Osteocyte (in vitro differentiated cells): Measurements from ENCODE around the gene DHDH. TPM values are rescaled to one million over a fixed set of nuclear protein-coding genes. Genes with fewer than 3 reads are reported as not detected.

Experiments used
- DNase-seq: peaks from one replicate; pipeline ENCODE4 v3.0.0; 2021; ENCODE audit warnings: mixed read lengths; ENCODE audit not compliant: unreplicated experiment; ENCODE audit errors: extremely low spot score
- H3K27ac Mint-ChIP-seq: one replicate; pipeline ENCODE4 v1.8.0; 2021; ENCODE audit warnings: mild to moderate bottlenecking, mixed read lengths; ENCODE audit not compliant: unreplicated experiment
- H3K27me3 Mint-ChIP-seq: one replicate; pipeline ENCODE4 v1.8.0; 2021; ENCODE audit warnings: mixed read lengths; ENCODE audit not compliant: unreplicated experiment
- H3K36me3 Mint-ChIP-seq: one replicate; pipeline ENCODE4 v1.8.0; 2021; ENCODE audit warnings: mixed read lengths; ENCODE audit not compliant: unreplicated experiment
- H3K4me1 Mint-ChIP-seq: one replicate; pipeline ENCODE4 v1.8.0; 2021; ENCODE audit warnings: mixed read lengths; ENCODE audit not compliant: unreplicated experiment
- H3K4me3 Mint-ChIP-seq: one replicate; pipeline ENCODE4 v1.8.0; 2021; ENCODE audit warnings: mild to moderate bottlenecking, moderate library complexity, mixed read lengths; ENCODE audit not compliant: unreplicated experiment
- H3K9me3 Mint-ChIP-seq: one replicate; pipeline ENCODE4 v1.8.0; 2021; ENCODE audit warnings: mixed read lengths; ENCODE audit not compliant: unreplicated experiment
- total RNA-seq: library from RNA; stranded (reverse); gene quantifications from 2 replicates; pipeline ENCODE4 v1.2.1, GENCODE V29; 2021
- TF ChIP-seq, protein P1 (sequence below): fragments of 200-600 bp; sonication (generic); IDR thresholded peaks from 2 replicates; pipeline ENCODE4 v1.5.0; 2021; ENCODE audit warnings: antibody characterized with exemption, mild to moderate bottlenecking, moderate library complexity

DHDH gene
- total RNA-seq, 1 donor from 2014 or later, result 0.67 TPM

DNA sequence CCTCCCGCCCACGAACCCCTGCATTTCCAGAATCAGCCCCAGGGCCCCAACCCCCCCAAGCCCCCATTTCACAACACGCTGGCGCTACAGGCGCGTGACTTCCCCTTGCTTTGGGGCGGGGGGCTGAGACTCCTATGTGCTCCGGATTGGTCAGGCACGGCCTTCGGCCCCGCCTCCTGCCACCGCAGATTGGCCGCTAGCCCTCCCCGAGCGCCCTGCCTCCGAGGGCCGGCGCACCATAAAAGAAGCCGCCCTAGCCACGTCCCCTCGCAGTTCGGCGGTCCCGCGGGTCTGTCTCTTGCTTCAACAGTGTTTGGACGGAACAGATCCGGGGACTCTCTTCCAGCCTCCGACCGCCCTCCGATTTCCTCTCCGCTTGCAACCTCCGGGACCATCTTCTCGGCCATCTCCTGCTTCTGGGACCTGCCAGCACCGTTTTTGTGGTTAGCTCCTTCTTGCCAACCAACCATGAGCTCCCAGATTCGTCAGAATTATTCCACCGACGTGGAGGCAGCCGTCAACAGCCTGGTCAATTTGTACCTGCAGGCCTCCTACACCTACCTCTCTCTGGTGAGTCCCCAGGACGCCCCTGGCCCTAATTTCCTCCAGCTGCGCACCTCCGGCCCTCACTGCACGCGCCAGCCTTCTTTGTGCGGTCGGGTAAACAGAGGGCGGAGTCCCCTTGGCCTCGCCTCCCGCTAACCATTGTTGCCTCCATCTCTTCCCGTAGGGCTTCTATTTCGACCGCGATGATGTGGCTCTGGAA is 31.7 kb downstream of the DHDH start, which contains the start of gene FTL:
TSS of gene FTL (plus strand) at position 270 of the 766 bp plus-strand sequence. CDS start at position 469, 199 bp downstream.
- DNase-seq, result peak; percentile 98
- Mint-ChIP-seq H3K4me3 (peak within 1 kb of the TSS; percentile 95), H3K9me3 (no peaks in the 10 kb centered on the region), H3K36me3 (peaks cover 22% of the 10 kb centered on the region), H3K4me1 (peaks cover 56% of the 10 kb centered on the region), H3K27me3 (no peaks in the 10 kb centered on the region), H3K27ac (peak within 1 kb of the TSS; percentile 98)
- TF ChIP-seq, protein P1, sequence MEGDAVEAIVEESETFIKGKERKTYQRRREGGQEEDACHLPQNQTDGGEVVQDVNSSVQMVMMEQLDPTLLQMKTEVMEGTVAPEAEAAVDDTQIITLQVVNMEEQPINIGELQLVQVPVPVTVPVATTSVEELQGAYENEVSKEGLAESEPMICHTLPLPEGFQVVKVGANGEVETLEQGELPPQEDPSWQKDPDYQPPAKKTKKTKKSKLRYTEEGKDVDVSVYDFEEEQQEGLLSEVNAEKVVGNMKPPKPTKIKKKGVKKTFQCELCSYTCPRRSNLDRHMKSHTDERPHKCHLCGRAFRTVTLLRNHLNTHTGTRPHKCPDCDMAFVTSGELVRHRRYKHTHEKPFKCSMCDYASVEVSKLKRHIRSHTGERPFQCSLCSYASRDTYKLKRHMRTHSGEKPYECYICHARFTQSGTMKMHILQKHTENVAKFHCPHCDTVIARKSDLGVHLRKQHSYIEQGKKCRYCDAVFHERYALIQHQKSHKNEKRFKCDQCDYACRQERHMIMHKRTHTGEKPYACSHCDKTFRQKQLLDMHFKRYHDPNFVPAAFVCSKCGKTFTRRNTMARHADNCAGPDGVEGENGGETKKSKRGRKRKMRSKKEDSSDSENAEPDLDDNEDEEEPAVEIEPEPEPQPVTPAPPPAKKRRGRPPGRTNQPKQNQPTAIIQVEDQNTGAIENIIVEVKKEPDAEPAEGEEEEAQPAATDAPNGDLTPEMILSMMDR, result no peak

DNA sequence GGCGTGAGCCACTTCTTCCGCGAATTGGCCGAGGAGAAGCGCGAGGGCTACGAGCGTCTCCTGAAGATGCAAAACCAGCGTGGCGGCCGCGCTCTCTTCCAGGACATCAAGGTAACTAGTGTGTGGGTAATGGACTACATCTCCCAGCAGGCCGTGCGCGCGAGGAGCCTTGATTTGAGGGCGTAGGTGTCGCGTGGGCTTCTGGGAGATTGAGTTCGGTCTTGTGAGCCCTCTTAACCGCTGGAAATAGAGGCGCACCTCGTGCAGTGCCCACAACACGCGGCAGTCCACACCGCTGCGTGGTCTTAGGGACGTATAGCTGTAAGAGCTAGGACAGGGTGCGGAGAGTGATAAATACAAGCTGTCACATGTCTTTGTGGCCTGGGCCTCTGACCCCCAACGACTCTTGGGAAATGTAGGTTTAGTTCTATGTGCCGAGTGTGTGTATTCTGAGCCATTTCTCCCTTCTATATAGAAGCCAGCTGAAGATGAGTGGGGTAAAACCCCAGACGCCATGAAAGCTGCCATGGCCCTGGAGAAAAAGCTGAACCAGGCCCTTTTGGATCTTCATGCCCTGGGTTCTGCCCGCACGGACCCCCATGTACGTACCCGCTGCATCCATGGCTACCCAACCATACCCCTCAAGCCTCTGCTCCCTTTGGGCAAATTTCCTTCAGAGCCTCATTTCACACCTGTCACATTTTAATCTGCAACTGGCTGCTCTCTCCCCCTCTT is 32.5 kb downstream of the DHDH start:
- Mint-ChIP-seq H3K36me3 (peaks cover 22% of the 10 kb centered on the region), H3K4me1 (peaks cover 55% of the 10 kb centered on the region), H3K9me3 (no peaks in the 10 kb centered on the region), H3K27me3 (no peaks in the 10 kb centered on the region), H3K27ac (peak overlapping the region; percentile 98), H3K4me3 (peak overlapping the region; percentile 95)
- TF ChIP-seq, protein P1, result no peak
- DNase-seq, result peak; percentile 90

DNA sequence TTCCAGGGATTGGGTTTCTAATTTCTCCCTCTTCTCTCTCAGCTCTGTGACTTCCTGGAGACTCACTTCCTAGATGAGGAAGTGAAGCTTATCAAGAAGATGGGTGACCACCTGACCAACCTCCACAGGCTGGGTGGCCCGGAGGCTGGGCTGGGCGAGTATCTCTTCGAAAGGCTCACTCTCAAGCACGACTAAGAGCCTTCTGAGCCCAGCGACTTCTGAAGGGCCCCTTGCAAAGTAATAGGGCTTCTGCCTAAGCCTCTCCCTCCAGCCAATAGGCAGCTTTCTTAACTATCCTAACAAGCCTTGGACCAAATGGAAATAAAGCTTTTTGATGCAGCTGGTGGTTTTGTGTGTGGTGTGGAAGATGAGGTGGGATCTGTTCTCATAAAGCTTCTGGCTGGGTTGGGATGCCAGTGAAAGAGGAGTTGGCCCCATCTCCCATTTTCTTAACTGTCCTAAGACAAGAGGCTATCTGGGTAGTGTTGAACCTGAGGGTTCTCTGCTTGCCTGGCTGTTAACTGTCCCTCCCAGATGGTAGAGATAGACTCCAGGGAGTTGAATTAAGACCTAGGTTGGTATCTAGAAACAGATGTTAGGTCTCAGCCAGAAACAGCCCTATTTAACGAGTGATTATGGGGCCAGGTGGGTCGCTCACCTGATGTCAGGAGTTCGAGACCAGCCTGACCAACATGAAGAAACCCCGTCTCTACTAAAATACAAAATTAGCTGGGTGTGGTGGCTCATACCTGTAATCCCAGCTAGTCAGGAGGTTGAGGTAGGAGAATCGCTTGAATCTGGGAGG is 33.2 kb downstream of the DHDH start:
- peaks cover 53% of the 10 kb centered on the region for H3K4me1 Mint-ChIP-seq
- H3K27ac Mint-ChIP-seq, result peak overlapping the region; percentile 98
- H3K9me3 Mint-ChIP-seq, result no peaks in the 10 kb centered on the region
- H3K36me3 Mint-ChIP-seq, result peaks cover 17% of the 10 kb centered on the region
- peak overlapping the region; percentile 95 for H3K4me3 Mint-ChIP-seq
- TF ChIP-seq, protein P1, result no peak
- no peaks in the 10 kb centered on the region for H3K27me3 Mint-ChIP-seq
- DNase-seq, result no peak

DNA sequence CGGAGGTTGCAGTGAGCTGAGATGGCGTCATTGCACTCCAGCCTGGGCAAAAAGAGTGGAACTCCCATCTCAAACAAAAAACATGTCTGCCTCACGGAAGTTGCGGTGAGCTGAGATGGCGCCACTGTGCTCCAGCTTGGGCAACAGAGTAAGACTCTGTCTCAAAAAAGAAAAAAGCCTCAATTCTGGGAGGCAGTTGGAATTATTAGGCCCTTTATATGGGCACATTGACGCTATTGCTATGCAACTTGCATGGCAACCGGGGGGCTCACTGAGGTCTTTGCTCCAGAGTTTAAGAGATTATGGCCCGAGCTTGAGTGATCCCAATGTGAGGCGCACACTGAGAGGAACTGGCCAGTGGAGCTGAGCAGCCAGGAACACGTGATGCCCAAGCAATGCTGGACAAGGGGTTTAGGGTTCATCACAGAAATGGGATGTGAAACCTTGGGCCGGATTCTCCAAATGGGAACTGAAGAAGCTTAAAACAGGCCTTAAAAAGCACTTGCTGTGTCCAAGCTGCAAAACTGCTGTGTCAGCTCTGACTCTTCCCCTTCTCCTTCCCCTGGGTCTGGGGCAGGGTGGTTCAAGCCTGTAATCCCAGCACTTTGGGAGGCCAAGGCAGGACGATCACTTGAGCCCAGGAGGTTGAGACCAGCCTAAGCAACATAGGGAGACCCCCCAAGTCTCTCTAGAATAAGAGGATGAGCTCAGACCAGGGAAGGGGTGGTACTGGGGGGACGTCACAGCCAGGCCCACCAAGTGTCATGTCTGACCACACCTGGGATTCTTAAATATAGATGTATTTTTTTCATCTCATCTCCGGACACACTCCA is 34.1 kb downstream of the DHDH start:
- Mint-ChIP-seq H3K4me3 (peak overlapping the region; percentile 95), H3K36me3 (peaks cover 17% of the 10 kb centered on the region), H3K4me1 (peaks cover 45% of the 10 kb centered on the region), H3K27me3 (no peaks in the 10 kb centered on the region), H3K27ac (peak overlapping the region; percentile 98), H3K9me3 (no peaks in the 10 kb centered on the region)
- DNase-seq, result no peak
- TF ChIP-seq, protein P1, result no peak
